ENCODE measurements around the gene CDK2. TPM values are rescaled to one million over a fixed set of nuclear protein-coding genes. Genes with fewer than 3 reads are reported as not detected.

CDK2 gene
- total RNA-seq, 1 experiment from 2014 or later: 76.4 TPM

DNA sequence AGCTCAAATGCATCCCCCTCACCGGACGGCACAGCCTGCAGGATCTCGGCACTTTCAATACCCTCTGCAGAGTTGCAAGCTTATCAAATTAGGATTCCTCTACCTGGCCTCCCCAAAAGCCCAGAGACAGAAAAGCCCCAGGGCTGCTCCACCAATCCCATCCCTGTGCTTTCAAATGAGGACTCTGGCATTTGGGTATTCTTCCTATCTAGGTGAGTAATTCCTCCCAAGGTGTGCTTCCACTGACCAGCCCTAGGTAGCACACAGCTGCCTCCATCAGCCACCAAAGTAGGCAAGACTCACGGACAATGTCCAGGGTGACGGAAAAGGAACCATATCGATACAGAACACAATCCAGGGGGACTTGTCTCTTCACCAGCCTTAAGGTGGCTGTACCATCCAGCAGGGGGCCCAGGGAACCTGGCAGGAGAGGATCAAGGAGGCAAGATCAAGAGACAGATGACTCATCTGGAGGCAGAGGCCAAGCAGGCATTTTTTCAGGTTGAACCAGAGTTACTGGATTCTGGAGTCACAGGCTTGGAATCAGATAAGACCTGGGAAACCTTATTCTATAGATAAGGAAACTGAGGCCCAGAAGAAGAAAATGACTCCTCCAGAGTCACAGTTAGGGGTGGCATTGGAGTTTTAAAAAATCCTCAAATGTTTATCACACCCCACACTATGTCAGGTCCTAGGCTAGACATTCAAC is 10.7 kb upstream of the CDK2 start:
- no peaks in the 10 kb centered on the region for H3K9me3 Mint-ChIP-seq (ENCODE audit: low read depth, unreplicated experiment)
- H3K4me3 Mint-ChIP-seq (ENCODE audit: low read depth, unreplicated experiment): no peak overlapping the region
- BruUV-seq (replicated peaks): no TSS peak
- peak; percentile 90 for DNase-seq
- CTCF ChIA-PET: interaction anchor here (1.2 to 2.8 kb wide), 4 partner anchors 13 to 133 kb away, joined by 3 to 14 read pairs (median 6); partner anchors contain the start of gene RAB5B
- TF ChIP-seq, protein P1, sequence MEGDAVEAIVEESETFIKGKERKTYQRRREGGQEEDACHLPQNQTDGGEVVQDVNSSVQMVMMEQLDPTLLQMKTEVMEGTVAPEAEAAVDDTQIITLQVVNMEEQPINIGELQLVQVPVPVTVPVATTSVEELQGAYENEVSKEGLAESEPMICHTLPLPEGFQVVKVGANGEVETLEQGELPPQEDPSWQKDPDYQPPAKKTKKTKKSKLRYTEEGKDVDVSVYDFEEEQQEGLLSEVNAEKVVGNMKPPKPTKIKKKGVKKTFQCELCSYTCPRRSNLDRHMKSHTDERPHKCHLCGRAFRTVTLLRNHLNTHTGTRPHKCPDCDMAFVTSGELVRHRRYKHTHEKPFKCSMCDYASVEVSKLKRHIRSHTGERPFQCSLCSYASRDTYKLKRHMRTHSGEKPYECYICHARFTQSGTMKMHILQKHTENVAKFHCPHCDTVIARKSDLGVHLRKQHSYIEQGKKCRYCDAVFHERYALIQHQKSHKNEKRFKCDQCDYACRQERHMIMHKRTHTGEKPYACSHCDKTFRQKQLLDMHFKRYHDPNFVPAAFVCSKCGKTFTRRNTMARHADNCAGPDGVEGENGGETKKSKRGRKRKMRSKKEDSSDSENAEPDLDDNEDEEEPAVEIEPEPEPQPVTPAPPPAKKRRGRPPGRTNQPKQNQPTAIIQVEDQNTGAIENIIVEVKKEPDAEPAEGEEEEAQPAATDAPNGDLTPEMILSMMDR (IDR thresholded peaks at IDR 0.05; ENCODE audit: unreplicated experiment): peak; percentile 69
- peak overlapping the region; percentile 79 for H3K27ac Mint-ChIP-seq (ENCODE audit: unreplicated experiment)
- intact Hi-C loops (cut with micrococcal nuclease; ENCODE audit: unreplicated experiment): no loop called here
- peaks cover 31% of the 10 kb centered on the region for H3K4me1 Mint-ChIP-seq (ENCODE audit: low read depth, unreplicated experiment)
- no peaks in the 10 kb centered on the region for H3K27me3 Mint-ChIP-seq (ENCODE audit: unreplicated experiment)
- H3K36me3 Mint-ChIP-seq (ENCODE audit: insufficient read depth, unreplicated experiment): peaks cover 19% of the 10 kb centered on the region

DNA sequence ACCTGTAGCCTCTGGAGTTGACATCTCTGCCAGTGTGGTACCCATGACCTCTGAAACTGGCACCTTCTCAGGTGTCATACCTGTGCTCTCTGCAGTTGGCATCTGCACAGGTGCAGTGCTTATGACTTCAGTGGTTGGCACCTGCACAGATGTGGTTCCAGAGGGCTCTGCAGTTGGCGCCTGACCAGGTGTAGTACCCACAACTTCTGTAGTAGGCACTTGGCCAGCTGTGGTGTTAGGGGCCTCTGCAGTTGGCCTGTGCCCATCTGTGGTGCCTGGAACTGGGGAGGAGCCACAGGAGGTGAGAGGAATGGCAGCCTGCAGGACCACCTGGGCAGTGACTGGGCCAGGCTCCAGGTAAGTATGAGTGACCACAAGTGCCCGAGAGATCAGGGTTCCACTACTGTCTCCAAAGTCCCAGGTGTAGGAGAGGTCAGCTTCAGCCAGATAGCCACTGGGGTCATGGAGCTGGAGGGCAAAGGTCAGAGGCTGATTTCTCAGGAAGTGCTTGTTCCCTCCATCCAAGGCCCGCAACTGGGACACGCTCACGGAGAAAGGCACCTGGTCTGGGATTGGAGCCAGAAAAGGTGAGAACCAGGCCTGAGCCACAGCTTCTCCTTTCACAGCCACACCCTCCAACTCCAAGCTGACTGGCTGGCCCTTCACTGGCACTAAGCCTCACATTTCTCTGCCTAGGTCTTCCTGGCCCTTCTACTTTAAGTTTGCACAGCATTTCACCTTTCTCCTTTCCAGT is 9.3 kb upstream of the CDK2 start:
- peak; percentile 53 for DNase-seq
- TF ChIP-seq, protein P1 (IDR thresholded peaks at IDR 0.05; ENCODE audit: unreplicated experiment): no peak
- intact Hi-C loops (cut with micrococcal nuclease; ENCODE audit: unreplicated experiment): no loop called here
- BruUV-seq (replicated peaks): no TSS peak
- peaks cover 14% of the 10 kb centered on the region for H3K36me3 Mint-ChIP-seq (ENCODE audit: insufficient read depth, unreplicated experiment)
- H3K9me3 Mint-ChIP-seq (ENCODE audit: low read depth, unreplicated experiment): no peaks in the 10 kb centered on the region
- CTCF ChIA-PET: interaction anchor here (1.4 to 2.8 kb wide), 3 partner anchors 11 to 73 kb away, joined by 3 to 14 read pairs (median 5); partner anchors contain the start of gene RAB5B
- peaks cover 31% of the 10 kb centered on the region for H3K4me1 Mint-ChIP-seq (ENCODE audit: low read depth, unreplicated experiment)
- no peaks in the 10 kb centered on the region for H3K27me3 Mint-ChIP-seq (ENCODE audit: unreplicated experiment)
- peak overlapping the region; percentile 36 for H3K27ac Mint-ChIP-seq (ENCODE audit: unreplicated experiment)
- H3K4me3 Mint-ChIP-seq (ENCODE audit: low read depth, unreplicated experiment): no peak overlapping the region

DNA sequence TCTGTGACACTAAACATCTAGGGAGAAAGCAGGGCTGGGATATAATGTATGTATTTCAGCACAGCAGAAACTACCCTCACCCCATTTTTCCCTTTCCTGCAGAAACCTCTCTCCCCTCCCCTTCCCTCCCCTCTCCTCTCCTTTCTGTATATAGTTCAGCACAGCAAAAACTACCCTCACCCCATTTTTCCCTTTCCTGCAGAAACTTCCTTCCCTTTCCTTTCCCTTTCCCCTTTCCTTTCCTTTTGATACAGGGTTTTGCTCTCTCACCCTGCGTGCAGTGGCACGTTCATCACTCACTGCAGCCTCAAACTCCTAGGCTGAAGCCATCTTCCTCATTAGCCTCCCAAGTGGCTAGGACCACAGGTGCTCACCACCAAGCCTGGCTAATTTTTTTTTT is 2.9 kb upstream of the CDK2 start:
- H3K27me3 Mint-ChIP-seq (ENCODE audit: unreplicated experiment): no peaks in the 10 kb centered on the region
- no peak overlapping the region for H3K4me3 Mint-ChIP-seq (ENCODE audit: low read depth, unreplicated experiment)
- H3K4me1 Mint-ChIP-seq (ENCODE audit: low read depth, unreplicated experiment): peaks cover 24% of the 10 kb centered on the region
- no peaks in the 10 kb centered on the region for H3K9me3 Mint-ChIP-seq (ENCODE audit: low read depth, unreplicated experiment)
- intact Hi-C loops (cut with micrococcal nuclease; ENCODE audit: unreplicated experiment): no loop called here
- no TSS peak for BruUV-seq (replicated peaks)
- TF ChIP-seq, protein P1 (IDR thresholded peaks at IDR 0.05; ENCODE audit: unreplicated experiment): no peak
- H3K27ac Mint-ChIP-seq (ENCODE audit: unreplicated experiment): no peak overlapping the region
- CTCF ChIA-PET: no interaction called here
- no peak for DNase-seq
- peaks cover 22% of the 10 kb centered on the region for H3K36me3 Mint-ChIP-seq (ENCODE audit: insufficient read depth, unreplicated experiment)

DNA sequence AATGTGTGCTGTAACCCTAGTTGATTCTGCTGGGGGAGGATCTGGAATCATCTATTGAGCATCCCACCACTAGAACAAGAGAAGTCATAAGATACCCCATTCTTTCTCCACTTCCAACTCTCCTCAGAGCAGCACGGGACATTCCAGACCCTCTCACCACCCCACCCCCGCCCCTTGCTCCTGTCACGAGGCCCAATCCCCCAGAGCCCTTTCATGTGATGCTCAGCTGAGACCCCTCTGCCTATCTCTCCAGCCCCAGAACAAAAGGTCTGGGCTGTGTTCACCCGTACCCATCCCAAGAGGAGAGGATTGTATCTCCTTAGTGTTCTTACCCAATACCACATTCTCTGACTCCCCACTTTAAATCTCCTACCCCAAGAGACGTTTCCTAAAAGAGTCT is 1.4 kb upstream of the CDK2 start:
- BruUV-seq (replicated peaks): no TSS peak

More for the DNA sequence above, 1.4 kb upstream of the CDK2 start:
- CTCF ChIA-PET: no interaction called here
- intact Hi-C loops (cut with micrococcal nuclease; ENCODE audit: unreplicated experiment): no loop called here
- Mint-ChIP-seq H3K36me3 (ENCODE audit: insufficient read depth, unreplicated experiment) (peaks cover 22% of the 10 kb centered on the region), H3K27me3 (ENCODE audit: unreplicated experiment) (no peaks in the 10 kb centered on the region), H3K9me3 (ENCODE audit: low read depth, unreplicated experiment) (no peaks in the 10 kb centered on the region), H3K4me3 (ENCODE audit: low read depth, unreplicated experiment) (no peak overlapping the region), H3K4me1 (ENCODE audit: low read depth, unreplicated experiment) (peaks cover 24% of the 10 kb centered on the region), H3K27ac (ENCODE audit: unreplicated experiment) (peak overlapping the region; percentile 94)
- DNase-seq: no peak
- TF ChIP-seq, protein P1 (IDR thresholded peaks at IDR 0.05; ENCODE audit: unreplicated experiment): no peak
